Kidney epithelial cell (primary cell): ENCODE measurements around the gene ADD1. TPM values are rescaled to one million over a fixed set of nuclear protein-coding genes. Genes with fewer than 3 reads are reported as not detected.

ENCODE experiments used
- DNase-seq: peaks from one replicate; pipeline ENCODE4 v3.0.0-alpha.2; 2010; ENCODE audit warnings: low read depth
- H3K27me3 ChIP-seq: 2 replicates; pipeline ENCODE4 v1.6.0; 2011; ENCODE audit warnings: low read length; ENCODE audit not compliant: control insufficient read depth, insufficient read depth
- H3K36me3 ChIP-seq: 2 replicates; pipeline ENCODE4 v1.5.1; 2011; ENCODE audit warnings: low read length; ENCODE audit not compliant: control insufficient read depth, insufficient read depth
- H3K4me3 ChIP-seq: 2 replicates; pipeline ENCODE4 v1.5.1; 2011; ENCODE audit warnings: low read depth, mild to moderate bottlenecking, control low read depth, low read length
- total RNA-seq: library from RNA; depleted of rRNA; stranded (reverse); fragments of >200 nt; gene quantifications from 2 replicates; pipeline ENCODE4 v1.2.3, GENCODE V29; 2015
- TF ChIP-seq, protein P1 (sequence below): IDR thresholded peaks from 2 replicates; pipeline ENCODE4 v1.5.1; 2011; ENCODE audit warnings: mild to moderate bottlenecking, moderate library complexity, low read length, control low read depth, inconsistent platforms; ENCODE audit not compliant: insufficient read depth, poor library complexity, severe bottlenecking

The ADD1 gene
- total RNA-seq, 1 donor from 2014 or later, result 132 TPM

DNA sequence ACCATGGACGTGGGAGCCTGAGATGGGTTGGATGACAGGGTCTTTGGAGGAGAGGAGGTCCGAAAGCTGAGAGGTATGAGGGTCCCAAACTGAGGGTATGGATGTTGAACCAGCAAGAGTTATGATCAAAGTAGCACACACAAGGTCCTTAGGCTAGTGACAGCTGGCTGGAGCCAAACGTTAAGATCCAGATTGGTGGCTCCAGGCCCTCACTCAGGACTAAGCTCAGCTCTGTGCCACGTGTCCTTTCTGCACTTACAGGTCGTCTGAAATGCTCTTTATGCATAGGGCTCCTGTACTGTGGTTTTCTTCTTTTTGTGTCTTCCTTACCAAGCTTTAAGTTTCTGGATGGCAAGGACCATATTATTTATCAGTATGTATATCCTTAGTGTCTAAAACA lies 35.4 kb downstream of the ADD1 start:
- no peak for DNase-seq
- no peak overlapping the region for H3K4me3 ChIP-seq
- TF ChIP-seq, protein P1, sequence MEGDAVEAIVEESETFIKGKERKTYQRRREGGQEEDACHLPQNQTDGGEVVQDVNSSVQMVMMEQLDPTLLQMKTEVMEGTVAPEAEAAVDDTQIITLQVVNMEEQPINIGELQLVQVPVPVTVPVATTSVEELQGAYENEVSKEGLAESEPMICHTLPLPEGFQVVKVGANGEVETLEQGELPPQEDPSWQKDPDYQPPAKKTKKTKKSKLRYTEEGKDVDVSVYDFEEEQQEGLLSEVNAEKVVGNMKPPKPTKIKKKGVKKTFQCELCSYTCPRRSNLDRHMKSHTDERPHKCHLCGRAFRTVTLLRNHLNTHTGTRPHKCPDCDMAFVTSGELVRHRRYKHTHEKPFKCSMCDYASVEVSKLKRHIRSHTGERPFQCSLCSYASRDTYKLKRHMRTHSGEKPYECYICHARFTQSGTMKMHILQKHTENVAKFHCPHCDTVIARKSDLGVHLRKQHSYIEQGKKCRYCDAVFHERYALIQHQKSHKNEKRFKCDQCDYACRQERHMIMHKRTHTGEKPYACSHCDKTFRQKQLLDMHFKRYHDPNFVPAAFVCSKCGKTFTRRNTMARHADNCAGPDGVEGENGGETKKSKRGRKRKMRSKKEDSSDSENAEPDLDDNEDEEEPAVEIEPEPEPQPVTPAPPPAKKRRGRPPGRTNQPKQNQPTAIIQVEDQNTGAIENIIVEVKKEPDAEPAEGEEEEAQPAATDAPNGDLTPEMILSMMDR, result no peak
- H3K27me3 ChIP-seq, result no peaks in the 10 kb centered on the region
- peaks cover 3% of the 10 kb centered on the region for H3K36me3 ChIP-seq

DNA sequence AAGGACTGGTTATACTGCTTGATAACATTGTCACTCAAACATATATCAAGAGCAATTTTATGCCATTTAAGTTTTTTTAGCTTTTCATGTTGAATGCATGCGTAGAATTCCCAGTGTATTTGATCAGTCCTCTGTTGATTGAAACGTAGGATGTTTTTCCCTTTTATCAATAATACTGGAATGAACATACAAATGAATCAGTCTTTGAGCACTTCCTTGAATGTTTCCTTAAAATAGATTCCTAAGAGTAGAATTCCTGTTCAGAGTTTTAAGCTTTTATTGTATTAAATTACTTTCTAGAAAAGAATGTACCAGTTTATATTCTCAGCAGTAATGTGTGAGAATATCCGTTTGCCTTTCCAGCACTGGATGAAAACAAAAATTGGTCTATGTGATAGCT lies 37.8 kb downstream of the ADD1 start:
- TF ChIP-seq, protein P1, result no peak
- no peak for DNase-seq
- Histone ChIP-seq H3K4me3 (no peak overlapping the region), H3K27me3 (no peaks in the 10 kb centered on the region), H3K36me3 (peaks cover 5% of the 10 kb centered on the region)

DNA sequence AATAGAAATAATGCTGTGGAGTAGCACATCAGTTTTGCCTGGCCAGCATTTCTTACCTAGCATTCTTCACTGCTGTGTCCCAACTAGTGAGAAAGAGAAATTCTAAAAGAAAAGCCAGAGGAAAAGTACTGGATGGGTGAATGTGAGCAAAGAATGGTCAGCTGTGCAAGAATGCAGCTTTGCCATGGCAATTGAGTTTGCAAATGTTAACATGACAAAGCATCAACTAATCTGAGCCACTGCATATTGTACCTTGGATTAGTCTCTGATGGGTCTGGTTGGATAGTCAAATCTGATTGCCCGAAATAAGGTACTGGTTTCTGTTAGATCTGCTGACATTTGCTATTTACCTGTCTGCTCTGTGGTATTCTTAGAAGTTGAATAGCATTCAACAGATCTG lies 38.7 kb downstream of the ADD1 start:
- no peak overlapping the region for H3K4me3 ChIP-seq
- H3K27me3 ChIP-seq, result no peaks in the 10 kb centered on the region
- TF ChIP-seq, protein P1, result no peak
- peaks cover 5% of the 10 kb centered on the region for H3K36me3 ChIP-seq
- no peak for DNase-seq

DNA sequence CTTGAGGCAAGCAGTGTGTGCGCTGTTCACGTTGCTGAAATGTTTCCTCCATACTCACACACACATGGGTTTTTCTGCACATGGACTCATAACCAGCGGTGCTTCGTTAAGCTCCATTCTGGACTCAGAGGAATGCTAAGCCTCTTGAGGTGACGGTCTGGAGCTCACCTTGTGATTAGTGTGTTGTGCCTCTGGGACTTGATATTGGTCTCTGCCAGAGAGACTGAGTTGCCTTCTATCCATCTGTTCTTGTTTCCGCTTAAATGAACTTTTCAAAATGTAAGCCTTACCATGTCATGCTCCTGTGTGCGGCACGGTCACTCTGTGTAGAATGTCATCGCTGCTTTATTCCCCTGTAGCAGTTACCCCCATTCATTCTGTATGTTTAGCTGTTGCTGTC lies 42.5 kb downstream of the ADD1 start:
- Histone ChIP-seq H3K36me3 (peaks cover 2% of the 10 kb centered on the region), H3K27me3 (no peaks in the 10 kb centered on the region), H3K4me3 (no peak overlapping the region)
- TF ChIP-seq, protein P1, result no peak
- no peak for DNase-seq

DNA sequence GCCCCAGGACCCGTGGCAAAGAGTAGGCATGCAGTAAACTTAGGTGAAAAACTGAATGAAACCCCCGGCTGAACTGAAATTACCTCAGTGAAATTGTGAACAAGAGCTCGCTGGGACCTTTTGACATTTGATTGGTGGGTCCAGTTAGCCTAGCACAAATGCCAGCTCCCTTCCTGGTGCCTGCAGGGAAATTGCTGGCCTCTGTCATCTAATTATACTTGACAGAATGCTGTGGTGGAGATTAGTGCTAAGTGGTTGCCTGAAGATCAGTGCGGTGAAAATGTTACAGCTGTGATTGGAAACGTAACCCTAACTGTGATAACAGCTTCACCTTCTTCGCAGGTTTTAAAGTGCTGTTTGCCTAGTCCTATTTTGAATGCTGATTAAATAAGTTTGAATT lies 43.0 kb downstream of the ADD1 start:
- no peak for DNase-seq
- H3K27me3 ChIP-seq, result no peaks in the 10 kb centered on the region
- TF ChIP-seq, protein P1, result no peak
- H3K36me3 ChIP-seq, result peaks cover 2% of the 10 kb centered on the region
- H3K4me3 ChIP-seq, result no peak overlapping the region

DNA sequence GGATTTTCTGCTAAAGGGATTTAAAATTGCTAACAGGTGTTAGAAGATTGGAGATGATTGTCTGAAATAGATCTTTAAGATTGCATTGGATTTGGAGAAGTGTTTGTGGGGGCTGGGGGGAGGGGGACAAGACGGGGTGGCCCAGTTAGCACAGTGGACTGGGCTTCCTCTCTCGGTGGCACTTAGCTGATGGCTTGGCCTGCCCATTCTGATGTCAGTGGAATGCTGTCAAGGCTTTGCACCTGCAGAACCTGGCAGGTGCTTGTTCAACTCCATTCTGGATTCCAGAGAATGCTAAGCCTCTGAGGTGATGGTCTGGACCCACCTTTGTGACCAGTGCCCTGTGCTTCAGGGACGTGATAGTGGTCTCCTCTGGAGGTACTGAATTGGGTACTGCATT lies 43.7 kb downstream of the ADD1 start:
- DNase-seq, result no peak
- Histone ChIP-seq H3K27me3 (no peaks in the 10 kb centered on the region), H3K4me3 (no peak overlapping the region), H3K36me3 (peaks cover 2% of the 10 kb centered on the region)
- TF ChIP-seq, protein P1, result no peak
